D341Med (cell line): Measurements from ENCODE around the gene KCNH4.
A peak's percentile ranks its signal among the peaks of the same experiment; 100 is the strongest.

Experiments
- DNase-seq: peaks from one replicate; pipeline ENCODE4 v3.0.0; 2012; ENCODE audit warnings: low spot score

KCNH4 gene

GRCh38 chr17:42117397-42118125 is 63.4 kb downstream of the KCNH4 start:
- DNase-seq: no peak

GRCh38 chr17:42116705-42117396 is 64.1 kb downstream of the KCNH4 start:
- DNase-seq: peak; percentile 91

DNA sequence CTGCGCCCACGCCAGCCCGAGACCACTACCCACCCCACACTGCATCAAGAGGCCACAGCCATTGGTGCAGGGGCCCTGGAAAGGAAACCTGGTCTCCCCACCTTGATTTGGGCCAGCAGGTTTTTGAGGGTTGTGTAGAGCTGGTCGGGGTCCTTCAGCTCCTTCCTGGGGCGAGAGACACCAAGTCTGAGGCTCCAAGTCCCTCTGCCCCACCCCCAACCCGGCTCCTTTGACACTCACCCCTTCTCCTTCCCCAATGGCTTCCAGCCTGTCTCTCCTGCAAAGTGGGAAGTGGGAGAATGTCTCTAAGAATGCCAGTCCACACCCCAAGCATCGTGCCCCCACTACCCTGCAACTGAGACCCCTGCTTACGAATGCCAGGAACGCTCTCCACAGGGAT is 66.8 kb downstream of the KCNH4 start:
- DNase-seq: no peak

DNA sequence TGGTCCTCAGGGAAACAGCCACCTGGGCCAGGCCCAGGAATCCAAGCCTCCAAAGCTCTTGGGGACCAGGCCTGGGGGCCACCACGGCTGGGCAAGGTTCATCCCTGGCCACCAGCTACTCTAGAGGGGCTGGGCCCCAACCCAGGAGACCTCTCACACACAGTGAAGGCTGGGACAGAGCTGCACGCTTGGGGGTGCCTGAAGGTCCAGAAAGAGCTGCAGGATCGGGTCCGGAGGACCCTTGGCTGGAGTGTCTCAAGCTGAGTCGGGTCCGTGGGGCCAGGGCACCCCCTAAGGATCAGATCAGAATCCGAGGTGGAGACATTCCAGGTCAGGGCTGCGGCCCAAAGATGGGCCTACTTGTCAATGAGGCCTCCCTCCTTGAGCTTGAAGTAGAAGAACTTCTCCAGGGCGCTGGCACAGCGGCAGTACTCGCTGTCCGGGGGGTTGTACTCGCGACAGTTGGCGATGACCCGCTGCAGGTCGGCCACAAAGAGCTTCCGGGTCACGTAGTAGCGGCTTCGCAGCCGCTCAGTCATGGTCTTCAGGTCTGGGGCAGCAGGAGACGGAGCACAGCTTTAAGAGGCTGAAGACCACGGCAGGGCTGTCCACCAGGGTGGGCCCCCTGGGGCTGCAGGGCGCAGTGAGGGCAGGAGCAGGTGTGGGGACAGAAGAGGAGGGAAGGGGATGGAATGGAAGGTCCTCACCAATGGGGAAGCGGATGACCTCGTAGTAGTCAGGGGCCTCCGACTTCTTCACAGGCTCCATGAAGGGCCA is 67.5 kb downstream of the KCNH4 start:
- no peak for DNase-seq

- no peak for DNase-seq
Observed at GRCh38 chr17:42112552-42113176, 68.3 kb downstream of the KCNH4 start, which contains the start of gene DHX58. TSS of gene DHX58 (minus strand) at chr17:42112714. CDS start at chr17:42111892, 822 bp downstream.

- no peak for DNase-seq
Observed at GRCh38 chr17:42111871-42112551, 68.9 kb downstream of the KCNH4 start.

DNA sequence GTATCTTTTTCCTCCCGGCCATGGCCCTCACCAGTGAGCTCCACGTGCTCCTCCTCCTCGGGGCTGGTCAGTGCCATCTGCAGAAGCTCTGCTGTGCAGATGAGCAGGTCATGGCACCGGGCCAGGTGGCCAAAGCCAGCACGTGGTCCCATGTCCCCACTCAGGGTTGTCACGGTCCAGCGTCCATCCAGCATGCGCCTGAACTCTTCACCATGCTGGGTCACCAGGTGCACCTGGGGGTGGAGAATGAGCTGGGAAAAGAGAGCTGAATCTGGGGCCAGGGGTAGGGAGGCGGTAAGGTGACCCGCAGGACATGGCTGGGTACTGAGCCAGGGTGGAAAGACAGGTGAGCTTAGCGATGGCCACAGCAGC is 69.7 kb downstream of the KCNH4 start:
- DNase-seq: no peak

DNA sequence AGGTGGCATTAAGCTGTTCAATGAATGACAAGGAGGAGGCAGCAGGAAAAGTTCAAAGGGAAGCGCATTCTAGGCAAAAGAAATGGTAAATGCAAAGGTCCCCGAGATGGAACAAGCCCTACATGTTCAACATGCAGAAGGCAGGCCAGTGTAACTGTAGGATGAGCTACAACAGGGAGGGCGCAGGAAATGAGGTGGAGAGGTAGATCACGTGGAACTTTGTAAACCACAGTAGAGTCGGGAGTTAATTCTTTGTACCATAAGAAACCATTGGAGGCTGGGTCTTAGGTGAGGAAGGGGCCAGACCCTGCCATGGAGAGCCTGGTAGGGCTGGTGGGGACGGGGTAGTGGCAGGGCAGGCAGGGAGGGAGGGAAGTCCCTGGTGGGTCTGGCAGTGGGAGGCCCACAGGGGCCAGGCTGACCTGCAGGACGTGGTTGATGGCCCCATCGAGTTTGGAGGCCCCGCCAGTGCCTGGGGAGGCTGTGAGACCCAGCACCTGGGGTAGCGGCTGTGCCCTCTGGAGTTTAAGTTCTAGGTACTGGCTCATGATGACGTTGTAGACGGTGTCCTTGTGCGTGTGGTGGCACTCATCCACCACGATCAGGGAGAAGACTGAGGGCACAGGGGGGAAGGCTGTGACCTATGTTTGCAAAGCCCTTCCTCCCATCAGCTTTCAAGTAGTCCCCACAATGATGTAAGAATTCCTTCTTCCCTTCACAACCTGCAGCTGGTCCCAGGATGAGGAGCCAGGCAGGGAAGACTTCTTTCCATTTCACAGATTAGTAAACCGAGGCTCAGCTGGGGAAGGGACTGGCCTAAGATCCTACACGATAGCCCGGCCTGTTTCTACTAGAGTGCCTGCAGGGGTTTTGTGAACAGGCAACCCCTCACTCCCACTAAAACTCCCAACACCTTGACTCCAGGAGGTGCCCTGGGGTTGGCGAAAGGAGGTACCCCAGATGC is 70.4 kb downstream of the KCNH4 start:
- no peak for DNase-seq

DNA sequence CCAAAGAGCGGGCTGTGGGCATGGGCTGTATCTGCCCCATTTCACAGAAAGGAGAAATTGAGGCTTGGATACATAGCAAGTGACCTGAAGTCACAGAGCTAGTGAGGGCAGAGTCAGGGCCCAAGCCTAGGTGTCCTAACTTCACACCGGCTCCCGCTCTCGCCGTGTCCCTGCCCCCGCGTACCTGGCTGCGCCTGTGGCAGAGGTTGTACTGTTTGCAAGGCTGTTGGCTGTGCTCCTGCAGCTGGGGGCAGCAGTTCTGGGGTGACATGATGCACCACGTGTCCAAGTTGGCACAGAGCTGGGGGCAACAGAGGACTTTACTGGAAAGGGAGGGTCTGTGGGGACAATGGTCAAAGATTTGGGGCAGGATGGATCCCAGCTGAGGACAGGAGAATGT is 71.9 kb downstream of the KCNH4 start:
- DNase-seq: no peak

DNA sequence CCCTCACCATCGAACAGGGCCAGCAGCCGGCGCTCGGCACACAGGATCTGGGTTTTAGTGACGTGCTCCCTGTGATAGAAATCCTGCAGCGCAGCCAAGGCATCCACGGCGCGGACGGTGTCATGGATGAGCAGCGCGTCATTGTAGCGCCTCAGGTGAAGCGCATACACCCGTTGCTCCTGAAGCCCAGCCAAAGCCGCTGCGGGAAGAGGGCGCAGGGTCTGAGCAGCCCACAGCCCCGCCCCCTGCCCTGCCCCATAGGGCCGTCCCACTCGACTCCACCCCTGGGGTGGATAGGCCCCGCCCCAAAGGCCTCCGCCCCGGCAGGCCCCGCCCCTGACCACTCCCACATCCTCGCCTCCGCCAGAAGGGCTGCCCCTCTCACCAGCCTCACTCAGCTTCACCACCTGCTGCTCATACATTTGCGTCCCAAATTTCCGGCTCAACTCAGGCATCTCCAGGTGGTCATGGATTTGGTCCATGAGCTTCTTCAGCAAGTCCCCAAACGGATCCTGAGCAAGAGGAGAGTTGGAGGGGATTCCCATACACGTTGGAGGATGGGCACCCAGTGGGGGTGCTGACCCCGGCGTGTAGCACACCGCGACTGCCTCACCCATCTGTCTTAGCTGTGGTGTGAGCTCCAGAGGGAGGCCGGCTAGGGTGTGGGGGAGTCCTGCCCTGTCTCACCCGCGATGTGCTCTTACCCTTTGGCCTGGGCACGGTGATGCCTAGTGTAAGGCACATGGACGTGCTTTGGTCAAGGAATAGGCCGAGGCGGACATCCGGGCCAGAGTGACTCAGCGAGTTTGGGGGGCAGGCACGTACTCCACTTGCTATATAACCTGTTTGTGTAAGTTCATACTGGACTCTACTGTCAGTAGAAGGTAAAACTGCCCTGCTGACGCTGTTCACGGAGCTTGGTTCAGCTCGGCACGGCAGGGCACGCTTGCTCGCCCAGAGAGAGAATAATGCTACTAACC is 73.1 kb downstream of the KCNH4 start:
- DNase-seq: peak; percentile 100

GRCh38 chr17:42107124-42107523 is 73.8 kb downstream of the KCNH4 start:
- DNase-seq: no peak
